Transverse colon (tissue), 4 donors: ENCODE results near the gene MTA2.

Experiments
- POLR2A ChIP-seq: fragments of 450-650 bp; IDR thresholded peaks from one replicate; pipeline ENCODE4 v1.6.1; 2016; ENCODE audit warnings: antibody characterized with exemption, mild to moderate bottlenecking, moderate library complexity
- POLR2AphosphoS5 ChIP-seq, 3 donors: sonication (generic); formaldehyde crosslinking; IDR thresholded peaks; one replicate each; pipeline ENCODE4 v1.6.1; 2016; ENCODE audit warnings: antibody characterized with exemption in 3 of 3
- TF ChIP-seq, protein P1 (sequence below), 5 experiments: fragments of 200-600 bp in 3 of 5; fragments of 450-650 bp in 2 of 5; sonication (generic) in 3 of 5; IDR thresholded peaks; 1 replicate in 2 of 5; 2 replicates in 3 of 5; pipeline ENCODE4 v1.5.1; 2016 to 2017; ENCODE audit warnings: antibody characterized with exemption in 5 of 5, inconsistent platforms in 3 of 5, mild to moderate bottlenecking in 2 of 5, moderate library complexity in 1 of 5

GRCh38 chr11:62644220-62644619 is 42.6 kb upstream of the MTA2 start:
- TF ChIP-seq, protein P1, sequence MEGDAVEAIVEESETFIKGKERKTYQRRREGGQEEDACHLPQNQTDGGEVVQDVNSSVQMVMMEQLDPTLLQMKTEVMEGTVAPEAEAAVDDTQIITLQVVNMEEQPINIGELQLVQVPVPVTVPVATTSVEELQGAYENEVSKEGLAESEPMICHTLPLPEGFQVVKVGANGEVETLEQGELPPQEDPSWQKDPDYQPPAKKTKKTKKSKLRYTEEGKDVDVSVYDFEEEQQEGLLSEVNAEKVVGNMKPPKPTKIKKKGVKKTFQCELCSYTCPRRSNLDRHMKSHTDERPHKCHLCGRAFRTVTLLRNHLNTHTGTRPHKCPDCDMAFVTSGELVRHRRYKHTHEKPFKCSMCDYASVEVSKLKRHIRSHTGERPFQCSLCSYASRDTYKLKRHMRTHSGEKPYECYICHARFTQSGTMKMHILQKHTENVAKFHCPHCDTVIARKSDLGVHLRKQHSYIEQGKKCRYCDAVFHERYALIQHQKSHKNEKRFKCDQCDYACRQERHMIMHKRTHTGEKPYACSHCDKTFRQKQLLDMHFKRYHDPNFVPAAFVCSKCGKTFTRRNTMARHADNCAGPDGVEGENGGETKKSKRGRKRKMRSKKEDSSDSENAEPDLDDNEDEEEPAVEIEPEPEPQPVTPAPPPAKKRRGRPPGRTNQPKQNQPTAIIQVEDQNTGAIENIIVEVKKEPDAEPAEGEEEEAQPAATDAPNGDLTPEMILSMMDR (IDR thresholded peaks at IDR 0.05), result no peak
- TF ChIP-seq POLR2AphosphoS5 (IDR thresholded peaks at IDR 0.05) (no peak), POLR2A (no peak)
